Hepatocyte (in vitro differentiated cells): ENCODE results near the gene SNCB.

Experiments used
- EZH2 ChIP-seq: fragments of 200-600 bp; sonication (generic); IDR thresholded peaks from 2 replicates; pipeline ENCODE4 v1.6.1; 2016; ENCODE audit warnings: antibody characterized with exemption, mild to moderate bottlenecking, borderline replicate concordance
- EZH2phosphoT487 ChIP-seq: fragments of 200-600 bp; sonication (generic); IDR thresholded peaks from one replicate; pipeline ENCODE4 v1.6.1; 2018; ENCODE audit warnings: antibody characterized with exemption, mild to moderate bottlenecking, low read depth, moderate library complexity; ENCODE audit not compliant: unreplicated experiment, severe bottlenecking
- TF ChIP-seq, protein P1 (sequence below): fragments of 200-600 bp; sonication (generic); IDR thresholded peaks from 2 replicates; pipeline ENCODE4 v1.5.1; 2016; ENCODE audit warnings: antibody characterized with exemption, mild to moderate bottlenecking; ENCODE audit not compliant: poor library complexity

DNA sequence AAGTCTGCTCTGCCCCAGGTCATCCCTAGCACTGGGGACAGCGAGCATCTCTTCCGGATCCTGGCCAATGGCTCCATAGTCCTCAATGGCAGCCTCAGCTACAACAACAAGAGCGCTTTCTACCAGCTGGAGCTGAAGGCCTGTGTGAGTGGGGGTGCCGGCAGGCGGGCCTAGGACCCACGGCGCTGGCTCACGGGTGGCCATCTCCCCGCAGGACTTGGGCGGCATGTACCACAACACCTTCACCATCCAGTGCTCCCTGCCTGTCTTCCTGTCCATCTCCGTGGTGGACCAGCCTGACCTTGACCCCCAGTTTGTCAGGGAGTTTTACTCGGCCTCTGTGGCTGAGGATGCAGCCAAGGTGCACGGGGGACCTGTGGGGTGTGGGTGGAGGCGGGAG lies 55.3 kb downstream of the SNCB start:
- TF ChIP-seq, protein P1, sequence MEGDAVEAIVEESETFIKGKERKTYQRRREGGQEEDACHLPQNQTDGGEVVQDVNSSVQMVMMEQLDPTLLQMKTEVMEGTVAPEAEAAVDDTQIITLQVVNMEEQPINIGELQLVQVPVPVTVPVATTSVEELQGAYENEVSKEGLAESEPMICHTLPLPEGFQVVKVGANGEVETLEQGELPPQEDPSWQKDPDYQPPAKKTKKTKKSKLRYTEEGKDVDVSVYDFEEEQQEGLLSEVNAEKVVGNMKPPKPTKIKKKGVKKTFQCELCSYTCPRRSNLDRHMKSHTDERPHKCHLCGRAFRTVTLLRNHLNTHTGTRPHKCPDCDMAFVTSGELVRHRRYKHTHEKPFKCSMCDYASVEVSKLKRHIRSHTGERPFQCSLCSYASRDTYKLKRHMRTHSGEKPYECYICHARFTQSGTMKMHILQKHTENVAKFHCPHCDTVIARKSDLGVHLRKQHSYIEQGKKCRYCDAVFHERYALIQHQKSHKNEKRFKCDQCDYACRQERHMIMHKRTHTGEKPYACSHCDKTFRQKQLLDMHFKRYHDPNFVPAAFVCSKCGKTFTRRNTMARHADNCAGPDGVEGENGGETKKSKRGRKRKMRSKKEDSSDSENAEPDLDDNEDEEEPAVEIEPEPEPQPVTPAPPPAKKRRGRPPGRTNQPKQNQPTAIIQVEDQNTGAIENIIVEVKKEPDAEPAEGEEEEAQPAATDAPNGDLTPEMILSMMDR, result no peak
- TF ChIP-seq EZH2, result no peak
- TF ChIP-seq EZH2phosphoT487, result no peak
